Central memory CD8-positive, alpha-beta T cell (primary cell): ENCODE data around the gene OSER1.
A peak's percentile ranks its signal among the peaks of the same experiment; 100 is the strongest.

Source experiments
- ATAC-seq: fragments of 150-1000 bp; cut with Tn5 transposase; replicated peaks from 2 replicates; pipeline ENCODE4 v1.10.0; 2022; ENCODE audit warnings: mild to moderate bottlenecking, moderate FRiP score, moderate number of reproducible peaks; ENCODE audit not compliant: poor library complexity, severe bottlenecking; ENCODE audit errors: extremely low read depth
- DNase-seq, 2 donors: peaks; one replicate each; pipeline ENCODE4 v3.0.0; 2021; ENCODE audit warnings: low spot score in 2 of 2
- H3K27ac Mint-ChIP-seq: one replicate; pipeline ENCODE4 v1.8.0; 2022; ENCODE audit warnings: low read depth, mild to moderate bottlenecking, moderate library complexity, mixed read lengths
- H3K27me3 Mint-ChIP-seq: one replicate; pipeline ENCODE4 v1.8.0; 2022; ENCODE audit warnings: mixed read lengths
- H3K36me3 Mint-ChIP-seq: one replicate; pipeline ENCODE4 v1.8.0; 2022; ENCODE audit warnings: mild to moderate bottlenecking, moderate library complexity, mixed read lengths; ENCODE audit not compliant: insufficient read depth
- H3K4me1 Mint-ChIP-seq: one replicate; pipeline ENCODE4 v1.8.0; 2022; ENCODE audit warnings: mixed read lengths
- H3K4me3 Mint-ChIP-seq: one replicate; pipeline ENCODE4 v1.8.0; 2022; ENCODE audit warnings: mild to moderate bottlenecking, moderate library complexity, mixed read lengths
- H3K9me3 Mint-ChIP-seq: one replicate; pipeline ENCODE4 v1.8.0; 2022; ENCODE audit warnings: mixed read lengths

The OSER1 gene

GRCh38 chr20:44210406-44211176 is at the start of gene OSER1:
OSER1 (minus strand) TSS chr20:44210771; CDS start chr20:44206957, 3,814 bp downstream.
- peaks cover 25% of the 10 kb centered on the region for H3K36me3 Mint-ChIP-seq
- H3K9me3 Mint-ChIP-seq: no peaks in the 10 kb centered on the region
- ATAC-seq: peak; percentile 91
- H3K27ac Mint-ChIP-seq: peak within 1 kb of the TSS; percentile 100
- H3K4me3 Mint-ChIP-seq: peak within 1 kb of the TSS; percentile 96
- DNase-seq: peak; percentile 98 to 99
- no peaks in the 10 kb centered on the region for H3K27me3 Mint-ChIP-seq
- peaks cover 55% of the 10 kb centered on the region for H3K4me1 Mint-ChIP-seq

DNA sequence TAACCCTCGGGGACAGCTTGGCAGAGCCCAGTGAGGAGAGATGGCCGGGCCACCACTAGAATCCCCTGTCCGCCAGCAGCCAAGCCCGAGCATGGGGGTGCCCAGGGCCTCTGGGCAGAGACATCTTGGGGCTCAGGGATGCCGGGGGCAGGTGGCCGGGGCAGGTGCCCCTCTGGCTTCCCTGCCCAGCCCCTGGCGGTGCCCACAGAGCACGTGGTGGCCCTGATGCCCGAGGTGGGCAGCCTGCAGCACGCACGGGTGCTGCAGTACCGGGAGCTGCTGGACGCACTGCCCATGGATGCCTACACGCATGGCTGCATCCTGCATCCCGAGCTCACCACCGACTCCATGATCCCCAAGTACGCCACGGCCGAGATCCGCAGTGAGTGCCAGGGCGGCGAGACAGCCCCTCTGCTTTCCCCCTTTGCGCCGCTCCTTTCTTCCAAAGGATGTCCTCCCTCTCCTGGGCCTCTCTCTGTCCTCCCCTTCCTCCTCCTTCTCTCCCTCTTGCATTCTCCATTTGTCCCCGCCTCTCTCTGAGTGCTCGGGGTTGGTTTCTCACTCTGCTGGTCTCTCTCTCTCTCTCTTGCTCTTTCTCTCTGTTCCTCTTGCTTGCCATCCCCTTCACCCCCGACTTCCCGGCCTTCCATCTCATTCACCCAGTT is 47.8 kb upstream of the OSER1 start:
- ATAC-seq (no peak), DNase-seq (no peak)
- Mint-ChIP-seq H3K27ac (no peak overlapping the region), H3K36me3 (peaks cover 2% of the 10 kb centered on the region), H3K4me1 (peaks cover 13% of the 10 kb centered on the region), H3K27me3 (peaks cover 1% of the 10 kb centered on the region), H3K4me3 (no peak overlapping the region), H3K9me3 (no peaks in the 10 kb centered on the region)

DNA sequence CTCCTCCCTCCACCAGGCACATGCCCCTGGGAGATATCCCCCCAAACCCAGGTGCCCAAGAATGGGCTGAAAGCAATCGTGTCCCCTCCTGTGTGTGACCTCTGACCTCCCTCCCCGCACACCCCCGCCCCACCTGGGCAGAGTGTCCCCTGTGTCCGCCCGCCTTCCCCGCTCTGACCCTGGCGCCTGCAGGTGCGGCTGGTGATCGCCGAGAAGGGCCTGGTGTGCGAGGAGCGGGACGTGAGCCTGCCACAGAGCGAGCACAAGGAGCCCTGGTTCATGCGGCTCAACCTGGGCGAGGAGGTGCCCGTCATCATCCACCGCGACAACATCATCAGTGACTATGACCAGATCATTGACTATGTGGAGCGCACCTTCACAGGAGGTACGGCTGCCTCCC is 46.4 kb upstream of the OSER1 start:
- no peak for ATAC-seq
- no peak overlapping the region for H3K4me3 Mint-ChIP-seq
- H3K27me3 Mint-ChIP-seq: peaks cover 12% of the 10 kb centered on the region
- no peak overlapping the region for H3K27ac Mint-ChIP-seq
- H3K9me3 Mint-ChIP-seq: no peaks in the 10 kb centered on the region
- H3K36me3 Mint-ChIP-seq: peaks cover 2% of the 10 kb centered on the region
- peaks cover 13% of the 10 kb centered on the region for H3K4me1 Mint-ChIP-seq
- no peak for DNase-seq

DNA sequence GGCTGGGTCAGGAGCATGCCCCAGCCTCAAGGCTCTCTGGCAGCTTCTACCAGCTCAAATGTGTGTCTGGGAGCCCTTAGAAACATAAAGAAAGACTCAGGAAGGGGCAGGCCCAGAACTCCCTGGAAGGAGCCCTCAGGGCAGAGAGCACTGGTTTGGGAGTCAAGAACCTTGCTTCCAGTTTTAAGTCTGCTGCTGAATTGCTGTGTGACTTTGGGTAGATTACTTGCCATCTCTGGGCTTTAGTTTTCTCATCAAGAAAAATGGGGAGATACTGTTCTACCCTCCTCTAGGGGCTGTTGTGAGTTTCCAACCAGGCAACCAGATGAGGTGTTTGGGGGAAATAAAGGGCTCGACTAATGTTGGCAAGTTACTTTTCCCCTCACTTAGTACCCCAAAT is 45.4 kb upstream of the OSER1 start:
- Mint-ChIP-seq H3K36me3 (peaks cover 2% of the 10 kb centered on the region), H3K4me1 (peaks cover 13% of the 10 kb centered on the region), H3K9me3 (no peaks in the 10 kb centered on the region), H3K4me3 (no peak overlapping the region), H3K27ac (no peak overlapping the region), H3K27me3 (peaks cover 12% of the 10 kb centered on the region)
- ATAC-seq: no peak
- no peak for DNase-seq

DNA sequence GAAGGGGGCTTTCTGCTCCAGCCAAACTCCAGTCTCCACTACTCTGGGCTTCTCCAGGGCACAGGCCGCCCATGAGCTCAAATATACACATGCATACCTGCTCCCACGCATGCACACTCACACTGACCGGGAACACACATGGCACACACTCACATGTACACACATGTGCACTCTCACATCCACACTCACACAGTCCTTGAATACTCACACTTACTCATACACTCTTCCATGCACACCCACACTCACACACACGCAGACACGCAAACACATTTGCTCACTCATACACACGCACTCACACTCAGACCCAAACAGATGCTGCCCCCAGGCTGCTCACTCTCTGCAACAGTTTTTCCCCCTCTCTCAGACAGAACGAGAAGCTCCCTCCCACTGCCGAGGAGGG is 43.5 kb upstream of the OSER1 start:
- Mint-ChIP-seq H3K27me3 (peaks cover 20% of the 10 kb centered on the region), H3K36me3 (no peaks in the 10 kb centered on the region), H3K4me1 (peaks cover 6% of the 10 kb centered on the region), H3K9me3 (no peaks in the 10 kb centered on the region), H3K27ac (no peak overlapping the region), H3K4me3 (no peak overlapping the region)
- ATAC-seq (no peak), DNase-seq (no peak)

- no peaks in the 10 kb centered on the region for H3K9me3 Mint-ChIP-seq
- ATAC-seq (no peak), DNase-seq (no peak)
These were observed 43.0 kb upstream of the OSER1 start for GRCh38 chr20:44253528-44253927.

DNA sequence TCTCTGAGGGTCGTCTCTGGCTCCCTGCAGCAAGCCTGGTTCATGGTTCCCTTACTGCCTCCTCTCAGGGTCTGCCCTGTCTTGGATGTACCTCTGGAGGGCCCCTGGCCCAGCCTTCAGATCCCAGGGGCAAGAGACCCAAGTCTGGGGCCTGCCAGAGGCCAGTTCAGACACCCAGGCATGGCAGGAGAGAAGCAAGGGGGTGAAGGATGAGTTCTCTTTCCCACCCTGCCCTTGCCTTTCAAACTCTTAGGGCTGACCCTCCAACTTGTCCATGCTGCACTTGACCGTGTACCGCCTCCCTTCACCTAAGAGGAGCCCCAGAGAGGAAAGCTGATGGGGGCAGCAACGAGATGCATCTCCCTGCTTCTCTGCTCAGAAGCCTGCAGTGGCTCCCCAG is 40.7 kb upstream of the OSER1 start:
- no peak overlapping the region for H3K4me3 Mint-ChIP-seq
- H3K36me3 Mint-ChIP-seq: no peaks in the 10 kb centered on the region
- no peaks in the 10 kb centered on the region for H3K9me3 Mint-ChIP-seq
- DNase-seq: no peak
- peaks cover 6% of the 10 kb centered on the region for H3K4me1 Mint-ChIP-seq
- ATAC-seq: no peak
- H3K27me3 Mint-ChIP-seq: peaks cover 41% of the 10 kb centered on the region
- H3K27ac Mint-ChIP-seq: no peak overlapping the region

More at GRCh38 chr20:44253528-44253927, 43.0 kb upstream of the OSER1 start:
- Mint-ChIP-seq H3K27me3 (peaks cover 25% of the 10 kb centered on the region), H3K27ac (no peak overlapping the region), H3K36me3 (no peaks in the 10 kb centered on the region), H3K4me3 (no peak overlapping the region), H3K4me1 (peaks cover 2% of the 10 kb centered on the region)

DNA sequence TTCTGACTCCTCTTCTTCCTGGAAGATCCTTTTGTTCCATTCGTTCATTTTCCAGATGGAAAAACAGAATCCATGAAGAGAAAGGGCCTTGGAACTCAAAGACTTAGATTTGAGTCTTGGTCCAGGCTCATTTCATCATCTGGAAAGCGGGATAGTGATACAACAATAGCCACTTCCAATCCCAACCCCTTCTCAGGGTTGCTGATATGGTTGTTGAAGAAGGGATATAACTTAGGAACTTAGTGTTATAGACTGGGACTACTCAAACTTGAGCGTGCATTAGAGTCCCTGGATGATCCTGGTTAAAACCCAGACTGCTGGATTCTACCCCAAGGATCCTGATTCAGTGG is 37.8 kb upstream of the OSER1 start:
- H3K36me3 Mint-ChIP-seq: no peaks in the 10 kb centered on the region
- H3K9me3 Mint-ChIP-seq: no peaks in the 10 kb centered on the region
- peaks cover 6% of the 10 kb centered on the region for H3K4me1 Mint-ChIP-seq
- no peak overlapping the region for H3K27ac Mint-ChIP-seq
- ATAC-seq (no peak), DNase-seq (no peak)
- H3K27me3 Mint-ChIP-seq: peaks cover 41% of the 10 kb centered on the region
- no peak overlapping the region for H3K4me3 Mint-ChIP-seq

- ATAC-seq (no peak), DNase-seq (no peak)
- H3K36me3 Mint-ChIP-seq: no peaks in the 10 kb centered on the region
- H3K9me3 Mint-ChIP-seq: no peaks in the 10 kb centered on the region
- H3K4me3 Mint-ChIP-seq: no peak overlapping the region
- H3K4me1 Mint-ChIP-seq: peaks cover 6% of the 10 kb centered on the region
- peaks cover 35% of the 10 kb centered on the region for H3K27me3 Mint-ChIP-seq
- H3K27ac Mint-ChIP-seq: no peak overlapping the region
These were observed 37.2 kb upstream of the OSER1 start for GRCh38 chr20:44247586-44248409.

DNA sequence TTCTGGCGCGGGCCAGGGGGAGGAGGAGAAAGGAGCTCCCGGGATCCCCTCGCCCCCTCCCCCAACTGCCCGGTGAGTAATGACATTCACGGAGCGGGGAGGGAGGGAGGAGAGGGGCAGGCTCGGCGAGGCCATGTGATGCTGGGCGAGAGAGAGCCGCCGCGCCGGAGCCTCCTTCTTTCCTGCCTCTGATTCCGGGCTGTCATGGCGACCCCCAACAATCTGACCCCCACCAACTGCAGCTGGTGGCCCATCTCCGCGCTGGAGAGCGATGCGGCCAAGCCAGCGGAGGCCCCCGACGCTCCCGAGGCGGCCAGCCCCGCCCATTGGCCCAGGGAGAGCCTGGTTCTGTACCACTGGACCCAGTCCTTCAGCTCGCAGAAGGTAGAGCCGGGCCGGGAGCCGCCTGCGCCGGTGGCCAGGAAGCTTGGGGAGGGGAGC is 36.6 kb upstream of the OSER1 start, which contains the start of gene GDAP1L1:
Gene GDAP1L1, plus strand, starts transcription at position 178 of the 441 bp plus-strand sequence. Its CDS starts 27 bp downstream, at position 205.
- no peaks in the 10 kb centered on the region for H3K36me3 Mint-ChIP-seq
- peak within 1 kb of the TSS; percentile 31 for H3K4me3 Mint-ChIP-seq
- ATAC-seq: no peak
- H3K27me3 Mint-ChIP-seq: peaks cover 35% of the 10 kb centered on the region
- no peaks in the 10 kb centered on the region for H3K9me3 Mint-ChIP-seq
- peaks cover 6% of the 10 kb centered on the region for H3K4me1 Mint-ChIP-seq
- no peak within 1 kb of the TSS for H3K27ac Mint-ChIP-seq
- DNase-seq: no peak

- Mint-ChIP-seq H3K4me1 (peaks cover 6% of the 10 kb centered on the region), H3K27me3 (peaks cover 42% of the 10 kb centered on the region), H3K9me3 (no peaks in the 10 kb centered on the region), H3K4me3 (no peak overlapping the region), H3K27ac (no peak overlapping the region), H3K36me3 (no peaks in the 10 kb centered on the region)
- DNase-seq (no peak), ATAC-seq (no peak)
These were observed 35.4 kb upstream of the OSER1 start for GRCh38 chr20:44245977-44246376.

DNA sequence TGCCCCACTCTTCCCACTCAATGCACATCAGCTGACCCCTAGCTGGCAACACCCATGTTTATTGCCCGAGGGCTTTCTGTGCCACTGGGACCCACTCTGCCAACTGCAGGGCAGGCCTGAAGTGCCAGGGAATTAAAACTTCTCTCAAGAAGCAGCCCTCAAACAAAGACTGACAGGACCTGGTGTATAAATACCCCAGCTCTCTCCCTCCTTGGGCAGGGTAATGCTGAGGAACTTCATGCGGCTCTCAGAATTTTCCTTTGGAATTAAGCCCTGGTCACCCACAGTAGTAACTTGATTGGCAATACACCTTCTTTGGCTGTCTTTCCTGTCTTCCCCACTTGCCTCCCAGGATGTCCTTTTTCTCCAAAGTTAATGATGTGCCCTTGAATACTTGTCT is 31.2 kb upstream of the OSER1 start:
- Mint-ChIP-seq H3K27me3 (peaks cover 28% of the 10 kb centered on the region), H3K4me1 (peaks cover 4% of the 10 kb centered on the region), H3K27ac (no peak overlapping the region), H3K4me3 (no peak overlapping the region), H3K9me3 (no peaks in the 10 kb centered on the region), H3K36me3 (no peaks in the 10 kb centered on the region)
- ATAC-seq (no peak), DNase-seq (no peak)
